DND-41 (cell line): Measurements from ENCODE around the gene RAB3B.

Source experiments
- ATAC-seq: fragments of 200-7000 bp; cut with Tn5 transposase; 3 replicates; pipeline ENCODE4 v1.9.1; 2021; ENCODE audit warnings: low read depth; ENCODE audit not compliant: insufficient read depth
- DNase-seq: peaks from one replicate; pipeline ENCODE4 v3.0.0-alpha.2; 2020
- H2AFZ ChIP-seq: 2 replicates; pipeline ENCODE4 v1.6.0; 2012; ENCODE audit warnings: low read depth, low read length
- H3K27ac ChIP-seq: 2 replicates; pipeline ENCODE4 v1.5.1; 2012; ENCODE audit warnings: low read length, inconsistent platforms
- H3K27me3 ChIP-seq: fragments of 200-600 bp; sonication (generic); 2 replicates; pipeline ENCODE4 v1.6.0; 2012; ENCODE audit warnings: low read length, mild to moderate bottlenecking, inconsistent platforms; ENCODE audit not compliant: insufficient read depth, poor library complexity
- H3K36me3 ChIP-seq: 2 replicates; pipeline ENCODE4 v1.5.1; 2012; ENCODE audit warnings: low read length, inconsistent platforms; ENCODE audit not compliant: insufficient read depth
- H3K4me1 ChIP-seq: 2 replicates; pipeline ENCODE4 v1.5.1; 2012; ENCODE audit warnings: mild to moderate bottlenecking, low read length; ENCODE audit not compliant: insufficient read depth
- H3K4me2 ChIP-seq: 2 replicates; pipeline ENCODE4 v1.6.0; 2012; ENCODE audit warnings: mild to moderate bottlenecking, moderate library complexity, low read length, inconsistent platforms; ENCODE audit not compliant: insufficient read depth
- H3K4me3 ChIP-seq, 2 experiments: fragments of 200-600 bp in 1 of 2; shearing (Covaris generic) in 1 of 2; 2 replicates each; pipeline ENCODE4 v1.5.1; 2012 to 2016; ENCODE audit warnings: inconsistent platforms in 2 of 2, low read length in 2 of 2, mild to moderate bottlenecking in 2 of 2, low read depth in 1 of 2, moderate library complexity in 1 of 2
- H3K79me2 ChIP-seq: 2 replicates; pipeline ENCODE4 v1.6.0; 2012; ENCODE audit warnings: low read length, inconsistent platforms; ENCODE audit not compliant: insufficient read depth
- H3K9ac ChIP-seq: 2 replicates; pipeline ENCODE4 v1.6.0; 2012; ENCODE audit warnings: low read depth, mild to moderate bottlenecking, inconsistent platforms, low read length, moderate library complexity
- H3K9me3 ChIP-seq: 2 replicates; pipeline ENCODE4 v1.5.1; 2012; ENCODE audit warnings: low read length, moderate library complexity, mild to moderate bottlenecking, inconsistent platforms; ENCODE audit not compliant: insufficient read depth, severe bottlenecking
- H4K20me1 ChIP-seq: 2 replicates; pipeline ENCODE4 v1.6.0; 2012; ENCODE audit warnings: low read length; ENCODE audit not compliant: insufficient read depth
- CTCF ChIP-seq: IDR thresholded peaks from 2 replicates; pipeline ENCODE4 v1.5.1; 2012; ENCODE audit warnings: borderline replicate concordance, low read length, moderate library complexity, mild to moderate bottlenecking; ENCODE audit not compliant: poor library complexity, severe bottlenecking; ENCODE audit errors: extremely low read depth
- EZH2 ChIP-seq: IDR thresholded peaks from 3 replicates; pipeline ENCODE4 v1.6.1; 2012; ENCODE audit warnings: borderline replicate concordance, low read depth, mild to moderate bottlenecking, moderate library complexity, low read length, inconsistent platforms; ENCODE audit not compliant: severe bottlenecking

Gene RAB3B

GRCh38 chr1:51997974-51998382 lies 7.5 kb upstream of the RAB3B start:
- H3K79me2 ChIP-seq: no peaks in the 10 kb centered on the region
- ATAC-seq (no peak), DNase-seq (no peak)
- no peak overlapping the region for H3K9ac ChIP-seq
- H3K36me3 ChIP-seq: no peaks in the 10 kb centered on the region
- H3K4me2 ChIP-seq: no peak overlapping the region
- no peaks in the 10 kb centered on the region for H3K9me3 ChIP-seq
- no peaks in the 10 kb centered on the region for H3K4me1 ChIP-seq
- peaks cover 5% of the 10 kb centered on the region for H3K27me3 ChIP-seq
- H3K27ac ChIP-seq: no peak overlapping the region
- H3K4me3 ChIP-seq: no peak overlapping the region
- no peak overlapping the region for H2AFZ ChIP-seq
- no peaks in the 10 kb centered on the region for H4K20me1 ChIP-seq
- TF ChIP-seq EZH2: no peak
- no peak for TF ChIP-seq CTCF

GRCh38 chr1:51989582-51990477 lies 670 bp downstream of the RAB3B start:
- H3K36me3 ChIP-seq: no peaks in the 10 kb centered on the region
- H3K4me3 ChIP-seq: no peak overlapping the region
- H3K27ac ChIP-seq: no peak overlapping the region
- no peaks in the 10 kb centered on the region for H4K20me1 ChIP-seq
- TF ChIP-seq CTCF (no peak), EZH2 (no peak)
- no peak overlapping the region for H3K4me2 ChIP-seq
- H3K27me3 ChIP-seq: peaks cover 2% of the 10 kb centered on the region
- no peaks in the 10 kb centered on the region for H3K9me3 ChIP-seq
- no peak overlapping the region for H3K9ac ChIP-seq
- H2AFZ ChIP-seq: no peak overlapping the region
- DNase-seq (no peak), ATAC-seq (no peak)
- H3K79me2 ChIP-seq: no peaks in the 10 kb centered on the region
- no peaks in the 10 kb centered on the region for H3K4me1 ChIP-seq

GRCh38 chr1:51988254-51988653 lies 2.2 kb downstream of the RAB3B start:
- Histone ChIP-seq H3K4me3 (no peak overlapping the region), H3K27me3 (no peaks in the 10 kb centered on the region), H3K9ac (no peak overlapping the region), H3K4me2 (no peak overlapping the region), H3K27ac (no peak overlapping the region), H3K9me3 (no peaks in the 10 kb centered on the region), H3K4me1 (no peaks in the 10 kb centered on the region), H2AFZ (no peak overlapping the region), H4K20me1 (no peaks in the 10 kb centered on the region), H3K36me3 (no peaks in the 10 kb centered on the region), H3K79me2 (no peaks in the 10 kb centered on the region)
- ATAC-seq: no peak
- TF ChIP-seq CTCF: no peak
- TF ChIP-seq EZH2: no peak
- no peak for DNase-seq
